H9 (cell line): ENCODE results near the gene SETD5. TPM values are rescaled to one million over a fixed set of nuclear protein-coding genes. Genes with fewer than 3 reads are reported as not detected.
A peak's percentile ranks its signal among the peaks of the same experiment; 100 is the strongest.

Experiments used
- DNase-seq: peaks from one replicate; pipeline ENCODE4 v3.0.0-alpha.2; 2017
- H2AFZ ChIP-seq: one replicate; pipeline ENCODE4 v1.6.1; 2013; ENCODE audit warnings: mild to moderate bottlenecking, low read length, control low read depth, moderate library complexity
- H2AK5ac ChIP-seq: 2 replicates; pipeline ENCODE4 v1.6.1; 2013; ENCODE audit warnings: low read length, control low read depth, mixed read lengths; ENCODE audit not compliant: insufficient read length
- H2BK120ac ChIP-seq: one replicate; pipeline ENCODE4 v1.6.1; 2013; ENCODE audit warnings: low read depth, mild to moderate bottlenecking, low read length, control low read depth, inconsistent platforms; ENCODE audit not compliant: poor library complexity, severe bottlenecking
- H2BK12ac ChIP-seq: 2 replicates; pipeline ENCODE4 v1.6.1; 2013; ENCODE audit warnings: low read length, control low read depth, mixed read lengths, low read depth; ENCODE audit not compliant: insufficient read length
- H2BK15ac ChIP-seq: 2 replicates; pipeline ENCODE4 v1.6.1; 2013; ENCODE audit warnings: low read depth, low read length, control low read depth
- H2BK20ac ChIP-seq: one replicate; pipeline ENCODE4 v1.6.1; 2013; ENCODE audit warnings: low read depth, mild to moderate bottlenecking, low read length, control low read depth, inconsistent platforms; ENCODE audit not compliant: poor library complexity, severe bottlenecking
- H2BK5ac ChIP-seq: 2 replicates; pipeline ENCODE4 v1.6.1; 2013; ENCODE audit warnings: low read length, control low read depth, mixed read lengths; ENCODE audit not compliant: insufficient read length
- H3K14ac ChIP-seq: 2 replicates; pipeline ENCODE4 v1.6.1; 2013; ENCODE audit warnings: low read length, control low read depth; ENCODE audit not compliant: insufficient read depth
- H3K18ac ChIP-seq: 2 replicates; pipeline ENCODE4 v1.6.1; 2013; ENCODE audit warnings: low read depth, mild to moderate bottlenecking, mixed read lengths, low read length, control low read depth; ENCODE audit not compliant: insufficient read length
- H3K23ac ChIP-seq: 2 replicates; pipeline ENCODE4 v1.6.1; 2013; ENCODE audit warnings: low read length, control low read depth, mixed read lengths, low read depth; ENCODE audit not compliant: insufficient read length
- H3K23me2 ChIP-seq: 2 replicates; pipeline ENCODE4 v1.6.1; 2013; ENCODE audit warnings: low read depth, mild to moderate bottlenecking, mixed read lengths, low read length, control low read depth; ENCODE audit not compliant: insufficient read length, poor library complexity, severe bottlenecking
- H3K27ac ChIP-seq: 2 replicates; pipeline ENCODE4 v1.5.1; 2013; ENCODE audit warnings: low read length, control low read depth, mixed read lengths, low read depth; ENCODE audit not compliant: insufficient read length
- H3K27me3 ChIP-seq: 2 replicates; pipeline ENCODE4 v1.6.1; 2013; ENCODE audit warnings: low read length, control low read depth, inconsistent platforms; ENCODE audit not compliant: insufficient read depth
- H3K4ac ChIP-seq: 2 replicates; pipeline ENCODE4 v1.6.1; 2013; ENCODE audit warnings: low read depth, mild to moderate bottlenecking, control low read depth, inconsistent platforms, low read length, moderate library complexity
- H3K4me1 ChIP-seq: 2 replicates; pipeline ENCODE4 v1.6.1; 2013; ENCODE audit warnings: low read length, control low read depth, inconsistent platforms; ENCODE audit not compliant: insufficient read depth
- H3K4me2 ChIP-seq: 2 replicates; pipeline ENCODE4 v1.6.1; 2013; ENCODE audit warnings: low read length, control low read depth, mixed read lengths; ENCODE audit not compliant: insufficient read length, insufficient read depth
- H3K56ac ChIP-seq: 2 replicates; pipeline ENCODE4 v1.6.1; 2013; ENCODE audit warnings: low read depth, mild to moderate bottlenecking, mixed read lengths, low read length, control low read depth; ENCODE audit not compliant: insufficient read length
- H3K79me1 ChIP-seq: 2 replicates; pipeline ENCODE4 v1.6.1; 2013; ENCODE audit warnings: low read depth, mild to moderate bottlenecking, moderate library complexity, low read length, control low read depth, inconsistent platforms; ENCODE audit not compliant: insufficient read depth, poor library complexity, severe bottlenecking
- H3K79me2 ChIP-seq: 2 replicates; pipeline ENCODE4 v1.6.1; 2013; ENCODE audit warnings: low read length, control low read depth, inconsistent platforms; ENCODE audit not compliant: insufficient read depth
- H3K9ac ChIP-seq: 2 replicates; pipeline ENCODE4 v1.6.1; 2013; ENCODE audit warnings: low read length, control low read depth, mixed read lengths; ENCODE audit not compliant: insufficient read length; ENCODE audit errors: extremely low read depth
- H3K9me3 ChIP-seq: one replicate; pipeline ENCODE4 v1.6.1; 2013; ENCODE audit warnings: low read depth, low read length, inconsistent platforms; ENCODE audit not compliant: control insufficient read depth
- H3T11ph ChIP-seq: one replicate; pipeline ENCODE4 v1.6.1; 2013; ENCODE audit warnings: mild to moderate bottlenecking, low read length, control low read depth, inconsistent platforms
- H4K20me1 ChIP-seq: one replicate; pipeline ENCODE4 v1.6.1; 2013; ENCODE audit not compliant: control insufficient read depth, insufficient read length, insufficient read depth
- H4K5ac ChIP-seq: 2 replicates; pipeline ENCODE4 v1.6.1; 2013; ENCODE audit warnings: low read depth, mild to moderate bottlenecking, mixed read lengths, low read length, control low read depth; ENCODE audit not compliant: insufficient read length
- H4K8ac ChIP-seq: replicated peaks from 2 replicates; pipeline ENCODE4 v1.6.1; 2013; ENCODE audit warnings: low read length, control low read depth, mixed read lengths, low read depth; ENCODE audit not compliant: insufficient read length
- H4K91ac ChIP-seq: 2 replicates; pipeline ENCODE4 v1.6.1; 2013; ENCODE audit warnings: low read depth, mild to moderate bottlenecking, moderate library complexity, mixed read lengths, low read length, control low read depth; ENCODE audit not compliant: insufficient read length
- H3K27ac Mint-ChIP-seq, 3 experiments: 2 replicates in 2 of 3; 3 replicates in 1 of 3; pipeline ENCODE4 v1.8.0; 2020 to 2021; ENCODE audit warnings: mixed read lengths in 3 of 3, mild to moderate bottlenecking in 1 of 3, moderate library complexity in 1 of 3
- H3K27me3 Mint-ChIP-seq: 2 replicates; pipeline ENCODE4 v1.8.0; 2021; ENCODE audit warnings: low read depth, mild to moderate bottlenecking, moderate library complexity, mixed read lengths
- H3K36me3 Mint-ChIP-seq, 3 experiments: 2 replicates in 2 of 3; 3 replicates in 1 of 3; pipeline ENCODE4 v1.8.0; 2020 to 2021; ENCODE audit warnings: low read depth in 3 of 3, mixed read lengths in 3 of 3; ENCODE audit not compliant: insufficient read depth in 1 of 3
- H3K4me1 Mint-ChIP-seq, 2 experiments: 2 replicates each; pipeline ENCODE4 v1.8.0; 2020; ENCODE audit warnings: mixed read lengths in 2 of 2
- H3K4me3 Mint-ChIP-seq, 2 experiments: 2 replicates in 1 of 2; 3 replicates in 1 of 2; pipeline ENCODE4 v1.8.0; 2020 to 2021; ENCODE audit warnings: mild to moderate bottlenecking in 2 of 2, mixed read lengths in 2 of 2, moderate library complexity in 1 of 2
- H3K9me3 Mint-ChIP-seq, 2 experiments: 2 replicates in 1 of 2; 3 replicates in 1 of 2; pipeline ENCODE4 v1.8.0; 2020; ENCODE audit warnings: mild to moderate bottlenecking in 2 of 2, mixed read lengths in 2 of 2, moderate library complexity in 1 of 2
- WGBS: extraction: QIAGEN DNeasy Blood & Tissue Kit; methylation state at CpG from one replicate; pipeline ENCODE4 v1.1.7; 2013; ENCODE audit warnings: missing lambda C conversion rate, low lambda C conversion rate, mixed read lengths; ENCODE audit not compliant: insufficient read length; ENCODE audit errors: extremely low coverage; 5-methylcytosine and 5-hydroxymethylcytosine counted together
- total RNA-seq: library from RNA; stranded (reverse); gene quantifications from 2 replicates; pipeline ENCODE4 v1.2.1, GENCODE V29; 2021
- TF ChIP-seq, protein P1 (sequence below): fragments of 200-600 bp; sonication (generic); conservative IDR thresholded peaks from 3 replicates; pipeline ENCODE4 v1.8.0; 2021; ENCODE audit warnings: antibody characterized with exemption, mild to moderate bottlenecking

SETD5 gene
- total RNA-seq, 1 experiment from 2014 or later: 207 TPM

DNA sequence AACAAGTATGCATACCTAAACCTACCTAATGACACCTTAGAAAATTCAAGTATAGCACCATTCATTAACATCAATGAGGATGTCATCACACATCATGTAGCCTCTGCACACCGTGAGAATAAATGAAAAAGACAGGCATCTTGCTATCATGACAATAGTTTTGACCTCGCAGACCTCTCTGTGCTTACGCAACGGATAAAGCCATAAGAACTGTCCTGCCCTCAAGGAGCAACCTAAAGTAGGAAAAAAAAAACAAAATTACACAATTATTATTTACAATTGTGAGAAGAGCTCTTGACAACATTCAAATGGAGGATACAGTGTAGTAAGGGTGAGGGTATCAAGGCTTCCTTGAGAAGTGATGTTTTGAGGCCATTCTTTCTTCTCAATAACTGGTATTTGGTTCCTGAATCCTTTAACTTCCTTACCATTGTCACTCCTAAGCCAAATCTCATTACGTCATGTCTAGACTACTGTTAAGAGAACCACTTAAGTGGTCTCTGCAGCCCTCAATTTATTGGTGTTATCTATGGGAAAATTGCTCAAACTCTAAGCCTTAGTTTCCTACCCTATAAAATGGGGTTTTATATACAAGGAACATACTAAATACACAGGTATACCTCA lies 7.0 kb upstream of the SETD5 start:
- H3K4me1 ChIP-seq: no peaks in the 10 kb centered on the region
- H2BK120ac ChIP-seq: no peak overlapping the region
- H3K79me1 ChIP-seq: no peaks in the 10 kb centered on the region
- no peak for DNase-seq
- no peak overlapping the region for H3K4me3 Mint-ChIP-seq
- H3K14ac ChIP-seq: no peak overlapping the region
- H3K4ac ChIP-seq: no peak overlapping the region
- peaks cover 32% of the 10 kb centered on the region for H3K79me2 ChIP-seq
- peaks cover 38 to 92% (median 88%) of the 10 kb centered on the region in 3 experiments for H3K36me3 Mint-ChIP-seq
- no peak overlapping the region for H3K18ac ChIP-seq
- H2AK5ac ChIP-seq: no peak overlapping the region
- TF ChIP-seq, protein P1, sequence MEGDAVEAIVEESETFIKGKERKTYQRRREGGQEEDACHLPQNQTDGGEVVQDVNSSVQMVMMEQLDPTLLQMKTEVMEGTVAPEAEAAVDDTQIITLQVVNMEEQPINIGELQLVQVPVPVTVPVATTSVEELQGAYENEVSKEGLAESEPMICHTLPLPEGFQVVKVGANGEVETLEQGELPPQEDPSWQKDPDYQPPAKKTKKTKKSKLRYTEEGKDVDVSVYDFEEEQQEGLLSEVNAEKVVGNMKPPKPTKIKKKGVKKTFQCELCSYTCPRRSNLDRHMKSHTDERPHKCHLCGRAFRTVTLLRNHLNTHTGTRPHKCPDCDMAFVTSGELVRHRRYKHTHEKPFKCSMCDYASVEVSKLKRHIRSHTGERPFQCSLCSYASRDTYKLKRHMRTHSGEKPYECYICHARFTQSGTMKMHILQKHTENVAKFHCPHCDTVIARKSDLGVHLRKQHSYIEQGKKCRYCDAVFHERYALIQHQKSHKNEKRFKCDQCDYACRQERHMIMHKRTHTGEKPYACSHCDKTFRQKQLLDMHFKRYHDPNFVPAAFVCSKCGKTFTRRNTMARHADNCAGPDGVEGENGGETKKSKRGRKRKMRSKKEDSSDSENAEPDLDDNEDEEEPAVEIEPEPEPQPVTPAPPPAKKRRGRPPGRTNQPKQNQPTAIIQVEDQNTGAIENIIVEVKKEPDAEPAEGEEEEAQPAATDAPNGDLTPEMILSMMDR: no peak
- H3K23me2 ChIP-seq: peaks cover under 1% of the 10 kb centered on the region
- H3K27me3 Mint-ChIP-seq: no peaks in the 10 kb centered on the region
- H3K56ac ChIP-seq: no peak overlapping the region
- no peak overlapping the region for H2BK15ac ChIP-seq
- H3K23ac ChIP-seq: no peak overlapping the region
- H3K9ac ChIP-seq: no peak overlapping the region
- H3K27ac Mint-ChIP-seq: peak overlapping the region in 1 of 3 experiments; percentile 62; a peak in 1 of 7 replicates
- H3K27ac ChIP-seq: no peak overlapping the region
- no peak overlapping the region for H2BK20ac ChIP-seq
- WGBS: no CpG with 5 or more reads among the region's 5 CpGs
- no peak overlapping the region for H4K8ac ChIP-seq
- no peak overlapping the region for H3K4me2 ChIP-seq
- H4K20me1 ChIP-seq: no peaks in the 10 kb centered on the region
- H2AFZ ChIP-seq: no peak overlapping the region
- no peak overlapping the region for H2BK12ac ChIP-seq
- H4K5ac ChIP-seq: no peak overlapping the region
- H3K27me3 ChIP-seq: no peaks in the 10 kb centered on the region
- H3K9me3 Mint-ChIP-seq: no peaks in the 10 kb centered on the region
- H3K9me3 ChIP-seq: no peaks in the 10 kb centered on the region
- H3K4me1 Mint-ChIP-seq: peaks cover 15 to 18% of the 10 kb centered on the region in 2 experiments
- H4K91ac ChIP-seq: no peak overlapping the region
- no peak overlapping the region for H2BK5ac ChIP-seq
- H3T11ph ChIP-seq: no peak overlapping the region
